ENCODE data around the gene ASCC1.
A peak's percentile ranks its signal among the peaks of the same experiment; 100 is the strongest.

Gene ASCC1

DNA sequence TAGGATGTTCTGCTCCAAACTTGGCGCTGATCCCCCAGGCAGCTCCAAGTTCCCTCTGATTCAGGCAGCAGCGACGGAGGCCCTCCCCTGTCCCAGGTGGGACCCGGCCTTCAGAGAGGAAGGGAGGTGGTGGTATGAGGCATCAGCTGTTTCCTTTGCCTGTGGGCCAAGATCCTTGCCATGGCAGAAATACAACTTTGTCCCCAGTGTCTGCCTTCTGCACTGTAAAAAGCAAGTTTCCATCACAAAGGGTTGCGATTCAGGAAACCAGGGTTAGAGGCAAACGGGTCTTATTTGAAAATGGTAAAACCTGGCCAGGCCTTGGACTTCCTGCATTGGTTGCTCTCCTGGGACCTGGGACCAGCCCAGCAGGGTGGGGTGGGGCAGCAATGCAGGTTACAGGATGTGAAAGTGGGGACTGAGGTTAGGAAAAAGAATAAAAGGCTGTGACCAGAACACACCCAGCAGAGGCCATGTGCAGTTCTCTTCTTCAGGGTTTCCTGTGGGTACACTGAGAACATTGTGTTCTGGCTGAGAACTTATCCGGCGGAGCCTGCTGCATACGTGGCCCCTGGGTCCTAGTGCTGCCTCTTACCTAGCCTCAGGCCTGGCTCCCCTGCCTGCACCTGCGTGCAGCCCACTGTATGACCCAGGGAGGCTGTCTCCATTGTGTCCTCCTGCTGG is 32.5 kb upstream of the ASCC1 start:
- DNase-seq: peak; percentile 87

DNA sequence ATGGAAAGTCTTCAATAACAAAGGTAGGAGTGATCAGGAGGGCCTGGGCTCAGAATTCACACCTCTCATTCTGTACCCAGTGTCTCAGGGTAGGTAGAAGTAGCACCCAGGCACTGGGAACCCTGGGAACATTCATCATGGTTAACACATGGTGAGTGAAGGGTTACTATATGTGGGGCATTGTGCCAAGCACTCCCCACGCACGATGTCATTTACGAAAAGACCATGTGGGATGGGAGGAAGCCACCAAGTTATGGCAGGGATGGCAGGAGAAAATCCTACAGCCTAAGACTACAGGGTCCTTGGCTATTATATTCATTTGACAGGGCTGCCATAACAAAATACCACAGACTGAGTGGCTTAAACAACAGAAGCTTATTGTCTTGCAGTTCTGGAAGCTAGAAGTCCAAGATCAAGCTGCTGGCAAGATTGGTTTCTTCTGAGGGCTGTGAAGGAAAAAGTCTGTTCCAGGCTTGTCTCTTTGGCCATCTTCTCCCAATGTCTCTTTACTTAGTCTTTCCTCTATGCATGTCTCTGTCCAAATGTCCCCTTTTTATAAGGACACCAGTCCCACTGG is 30.0 kb upstream of the ASCC1 start:
- no peak for DNase-seq

DNA sequence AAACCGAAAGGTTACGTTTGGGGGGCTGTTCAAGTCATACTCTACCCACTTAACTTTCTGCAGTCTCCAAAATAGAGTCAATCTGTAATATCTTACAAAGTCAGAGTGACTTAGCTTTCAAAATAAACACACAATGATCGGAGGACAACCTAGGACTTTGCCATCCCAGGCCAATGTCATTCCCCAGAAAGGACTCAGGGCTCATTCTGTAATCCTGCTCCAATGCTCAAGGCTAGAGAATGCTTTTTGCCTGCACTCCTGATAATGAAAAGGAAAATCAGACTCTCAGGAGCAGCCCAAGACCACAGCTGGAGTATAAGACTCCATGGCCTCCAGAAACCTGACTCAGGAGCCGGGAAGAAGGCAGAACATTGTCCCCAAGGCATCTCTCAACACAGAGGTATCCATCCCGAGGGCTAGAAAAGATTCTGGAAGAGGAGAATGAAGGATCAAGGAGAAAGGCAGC is 28.5 kb upstream of the ASCC1 start:
- DNase-seq: no peak

DNA sequence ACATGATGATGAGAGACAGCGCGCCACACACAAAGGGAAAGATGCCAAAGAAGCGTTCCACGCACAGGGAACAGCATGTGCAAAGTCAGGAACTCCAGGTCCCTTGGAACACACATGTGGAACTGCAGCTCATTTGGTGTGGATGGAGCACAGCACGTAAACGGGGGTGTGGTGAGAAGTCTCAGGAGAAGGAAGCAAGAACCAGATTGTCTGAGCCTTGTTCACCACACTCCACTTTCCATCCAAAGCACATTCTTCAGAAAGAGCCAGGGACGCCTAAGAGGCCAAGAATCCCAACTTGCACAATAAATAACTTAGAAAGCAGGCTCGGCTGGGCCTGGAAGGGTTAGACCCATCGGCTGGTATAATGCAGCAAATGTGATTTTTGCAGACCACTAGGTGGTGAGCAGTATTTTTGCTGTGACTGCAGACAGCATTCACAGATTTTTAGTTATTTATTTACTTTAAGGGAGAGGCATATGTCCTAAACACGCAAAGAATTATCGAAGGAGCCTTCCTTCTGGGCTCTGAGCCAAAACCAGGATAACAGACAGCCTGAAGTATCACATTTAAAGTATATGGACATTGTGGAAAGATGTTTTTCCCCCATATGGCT is 27.9 kb upstream of the ASCC1 start:
- DNase-seq: no peak

DNA sequence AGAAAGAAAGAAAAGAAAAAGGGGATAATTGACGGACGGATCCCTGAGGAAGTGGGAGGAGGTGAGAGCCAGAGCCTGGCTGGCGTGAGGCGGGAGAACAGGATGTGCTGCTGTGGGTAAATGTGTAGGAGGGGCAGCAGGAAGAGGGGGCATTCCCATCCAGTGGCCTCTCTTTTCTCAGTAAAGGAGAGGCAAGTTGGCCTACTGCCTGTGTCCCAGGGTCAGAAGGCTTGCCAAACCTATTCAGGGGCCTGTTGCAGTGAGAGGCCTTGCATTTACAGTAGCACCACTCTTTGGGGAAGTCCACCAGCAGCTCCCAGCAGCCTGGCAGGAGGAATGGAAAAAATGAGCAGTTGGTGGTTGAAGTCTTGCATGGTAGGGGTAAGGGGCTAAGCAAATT is 26.6 kb upstream of the ASCC1 start:
- DNase-seq: no peak

DNA sequence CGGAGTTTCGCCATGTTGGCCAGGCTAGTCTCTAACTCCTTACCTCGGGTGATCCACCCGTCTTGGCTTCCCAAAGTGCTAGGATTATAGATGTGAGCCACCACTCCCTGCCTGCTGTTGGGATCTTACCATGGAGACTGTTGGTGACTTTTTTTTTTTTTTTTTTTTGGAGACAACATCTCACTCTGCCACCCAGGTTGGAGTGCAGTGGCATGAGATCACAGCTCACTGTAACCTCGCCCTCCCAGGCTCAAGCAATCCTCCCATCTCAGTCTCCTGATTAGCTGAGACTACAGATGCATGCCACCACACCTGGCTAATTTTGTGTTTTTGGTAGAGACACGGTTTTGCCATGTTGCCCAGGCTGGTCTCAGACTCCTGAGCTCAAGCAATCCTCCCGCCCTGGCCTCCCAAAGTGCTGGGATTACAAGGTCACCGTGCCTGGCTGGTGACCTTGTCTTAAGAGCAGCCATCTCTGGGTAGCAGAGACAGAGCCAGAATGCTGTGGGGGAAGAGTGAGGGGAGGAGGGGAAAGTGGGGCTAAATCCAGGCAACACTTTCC is 25.7 kb upstream of the ASCC1 start:
- DNase-seq: no peak

DNA sequence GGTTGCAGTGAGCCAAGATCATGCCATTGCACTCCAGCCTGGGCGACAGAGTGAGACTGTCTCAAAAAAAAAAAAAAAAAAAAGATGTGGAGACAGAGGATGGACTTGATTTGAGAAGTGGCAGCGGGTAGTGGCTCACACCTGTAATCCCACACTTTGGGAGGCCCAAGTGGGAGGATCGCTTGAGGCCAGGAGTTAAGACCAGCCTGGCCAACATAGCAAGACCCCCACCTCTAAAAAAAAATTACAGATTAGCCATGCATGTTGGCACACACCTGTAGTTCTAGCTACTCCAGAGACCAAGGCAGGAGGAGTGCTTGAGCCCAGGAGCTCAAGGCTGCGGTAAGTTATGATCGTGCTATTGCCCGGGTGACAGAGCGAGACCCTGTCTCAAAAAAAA is 24.3 kb upstream of the ASCC1 start:
- DNase-seq: no peak

DNA sequence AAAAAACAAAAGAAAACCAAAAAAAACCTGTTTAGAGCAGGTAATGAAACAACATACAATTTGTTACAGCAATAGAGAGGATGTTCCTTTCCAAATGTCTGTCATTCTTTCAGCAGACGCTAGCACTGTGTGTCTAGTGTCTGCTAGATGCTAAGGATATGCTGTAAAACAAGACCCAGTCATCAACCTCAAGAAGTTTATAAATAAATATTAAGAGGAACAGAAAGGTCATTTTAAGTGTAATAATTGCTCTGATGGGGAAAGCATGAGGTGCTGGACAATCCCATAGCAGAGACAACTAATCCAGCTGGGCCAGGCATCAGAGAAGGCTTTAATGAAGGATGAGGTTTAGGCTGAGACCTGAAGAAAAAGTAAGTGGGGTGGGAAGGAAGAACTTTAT is 23.3 kb upstream of the ASCC1 start:
- DNase-seq: no peak

DNA sequence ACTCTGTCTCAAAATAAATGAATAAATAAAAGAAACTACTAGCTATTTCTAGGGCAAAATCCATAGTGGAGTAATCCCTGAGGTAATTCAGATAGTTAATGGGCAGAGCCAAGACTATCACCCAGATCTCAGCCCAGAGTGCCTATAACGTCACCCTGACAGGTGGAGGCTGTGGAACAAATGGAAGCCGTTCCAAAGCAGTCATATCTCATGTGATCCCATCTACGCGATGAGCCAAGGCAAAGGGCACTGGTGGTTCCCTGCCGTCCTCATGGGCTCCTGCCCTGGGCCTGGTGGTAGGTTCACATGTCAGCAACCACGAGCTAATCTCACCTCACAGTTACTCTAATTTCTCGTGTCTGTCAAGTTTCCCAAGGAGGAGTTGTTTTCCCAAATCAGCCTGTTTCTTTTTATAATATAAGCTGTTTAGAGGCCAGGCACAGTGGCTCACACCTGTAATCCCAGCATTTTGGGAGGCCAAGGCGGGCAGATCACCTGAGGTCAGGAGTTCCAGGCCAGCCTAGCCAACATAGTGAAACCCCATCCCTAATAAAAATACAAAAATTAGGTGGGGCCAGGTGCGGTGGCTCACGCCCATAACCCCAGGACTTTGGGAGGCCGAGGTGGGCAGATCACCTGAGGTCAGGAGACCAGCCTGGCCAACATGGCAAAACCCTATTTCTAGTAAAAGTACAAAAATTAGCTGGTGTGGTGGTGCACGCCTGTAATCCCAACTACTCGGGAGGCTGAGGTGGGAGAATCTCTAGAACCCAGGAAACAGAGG is 22.5 kb upstream of the ASCC1 start:
- no peak for DNase-seq

DNA sequence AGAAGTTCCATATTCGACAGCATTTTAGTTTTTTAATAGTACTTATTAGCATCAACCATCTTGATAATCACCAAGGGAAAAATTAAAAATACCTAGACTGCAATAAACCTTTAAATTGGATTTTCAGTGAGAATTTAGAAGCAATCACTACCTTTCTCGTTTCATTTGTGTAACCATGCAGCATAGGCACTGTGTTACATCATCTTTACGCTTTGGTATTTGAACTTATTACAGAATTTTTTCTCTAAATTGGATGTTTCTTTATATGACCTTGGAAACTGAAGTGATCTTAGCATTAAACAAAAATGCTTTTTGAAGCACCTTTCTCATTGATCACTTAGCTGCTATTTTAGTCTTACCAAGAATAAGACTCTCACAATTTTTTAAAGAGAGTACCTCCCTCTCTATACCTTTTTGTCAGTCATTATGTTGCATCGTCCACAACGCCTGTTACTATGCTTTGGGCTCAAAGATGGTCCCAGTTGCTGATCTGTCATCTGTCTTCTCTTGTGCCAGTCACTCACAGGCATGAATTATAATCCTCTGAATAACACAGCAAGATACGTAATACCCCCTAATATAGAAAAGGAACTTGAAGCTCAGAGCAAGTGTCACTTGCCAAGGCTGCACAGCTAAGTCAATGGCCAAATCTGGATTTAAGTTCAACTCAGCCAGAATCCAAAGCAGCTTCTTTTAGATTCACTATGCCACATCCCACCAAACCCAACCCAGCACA is 19.6 kb upstream of the ASCC1 start:
- no peak for DNase-seq

DNA sequence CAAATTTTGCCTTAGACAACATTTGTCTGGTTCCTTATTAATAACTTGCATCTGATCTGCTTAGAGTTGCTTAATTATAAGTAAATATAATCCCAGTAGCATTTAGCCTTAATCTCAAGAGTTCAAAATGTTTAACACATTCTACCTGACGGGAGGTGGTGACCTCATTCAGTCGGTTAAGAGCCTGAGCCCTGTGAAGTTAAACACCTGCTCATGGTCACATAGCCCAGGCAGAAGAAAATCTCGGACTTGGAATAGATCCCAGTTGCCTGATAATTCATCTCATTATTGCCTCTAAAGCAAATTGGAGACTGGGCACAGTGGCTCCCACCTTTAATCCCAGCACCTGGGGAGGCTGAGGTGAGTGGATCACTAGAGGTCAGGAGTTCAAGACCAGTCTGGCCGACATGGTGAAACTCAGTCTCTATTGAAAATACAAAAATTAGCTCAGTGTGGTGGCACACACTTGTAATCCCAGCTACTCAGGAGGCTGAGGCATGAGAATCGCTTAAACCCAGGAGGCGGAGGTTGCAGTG is 18.6 kb upstream of the ASCC1 start:
- DNase-seq: peak; percentile 1

DNA sequence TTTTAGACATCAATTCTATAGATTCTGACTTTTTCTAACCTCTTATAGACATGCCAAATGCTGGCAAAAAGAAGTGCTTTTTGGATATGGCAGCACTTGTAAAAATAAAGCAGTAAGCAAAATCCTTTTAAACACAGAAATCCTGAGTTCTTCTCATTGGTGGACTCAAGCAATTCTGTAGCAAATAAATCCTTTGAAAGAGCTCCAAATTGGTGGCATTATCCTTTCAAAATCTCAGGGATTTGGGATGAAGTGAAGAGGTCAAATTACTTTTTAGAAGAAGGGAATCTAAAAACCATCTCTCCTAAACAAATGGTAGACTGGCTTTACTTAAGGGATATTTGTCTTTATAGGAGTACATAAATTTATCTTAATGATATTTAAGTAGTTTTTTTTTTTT is 17.5 kb upstream of the ASCC1 start:
- no peak for DNase-seq

DNA sequence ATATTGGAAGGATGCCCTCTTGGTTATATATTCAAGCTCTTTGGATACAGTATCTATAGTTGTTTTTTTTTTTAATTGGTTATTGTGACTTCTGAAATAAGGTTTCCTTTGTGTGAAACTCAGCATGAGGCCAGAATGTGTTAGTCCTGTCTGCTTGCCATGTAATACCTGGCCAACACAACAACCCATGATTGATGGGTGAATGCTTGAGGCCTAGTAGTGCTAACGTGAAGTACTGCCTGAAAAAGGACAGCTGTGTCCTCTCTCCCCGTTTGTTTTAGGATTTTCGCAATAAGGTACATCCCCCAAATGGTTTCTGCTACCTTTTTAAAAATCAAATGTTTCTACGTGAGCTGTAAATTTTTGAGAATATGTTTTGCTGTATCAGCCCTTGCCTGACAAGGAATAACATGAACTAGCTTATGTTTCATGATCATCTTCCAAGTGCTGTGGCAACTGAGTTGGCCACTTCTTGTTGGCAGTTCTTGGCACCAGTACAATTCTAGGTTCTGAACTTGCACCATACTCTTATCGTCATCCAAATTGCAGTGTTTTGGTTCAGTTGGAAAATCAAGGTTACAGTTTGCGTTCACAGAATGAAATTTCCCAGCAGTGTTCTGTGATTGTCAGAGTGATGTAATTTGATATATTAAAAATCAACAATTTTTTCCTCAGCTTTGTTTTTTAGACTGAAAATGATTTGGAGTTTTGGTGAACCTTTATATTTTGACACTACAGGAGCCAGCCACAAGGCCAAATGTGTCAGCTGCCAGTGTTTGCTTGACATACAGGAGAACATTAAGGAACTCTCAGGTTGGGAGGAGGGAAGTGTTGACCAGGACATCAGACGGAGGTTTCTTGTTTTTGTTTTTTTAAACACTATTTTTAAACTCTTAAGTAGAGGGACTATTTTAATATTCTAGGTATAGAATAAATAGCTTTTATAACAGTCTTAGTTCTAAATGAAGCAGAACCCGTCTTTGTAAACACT is 13.5 kb upstream of the ASCC1 start:
- DNase-seq: no peak

DNA sequence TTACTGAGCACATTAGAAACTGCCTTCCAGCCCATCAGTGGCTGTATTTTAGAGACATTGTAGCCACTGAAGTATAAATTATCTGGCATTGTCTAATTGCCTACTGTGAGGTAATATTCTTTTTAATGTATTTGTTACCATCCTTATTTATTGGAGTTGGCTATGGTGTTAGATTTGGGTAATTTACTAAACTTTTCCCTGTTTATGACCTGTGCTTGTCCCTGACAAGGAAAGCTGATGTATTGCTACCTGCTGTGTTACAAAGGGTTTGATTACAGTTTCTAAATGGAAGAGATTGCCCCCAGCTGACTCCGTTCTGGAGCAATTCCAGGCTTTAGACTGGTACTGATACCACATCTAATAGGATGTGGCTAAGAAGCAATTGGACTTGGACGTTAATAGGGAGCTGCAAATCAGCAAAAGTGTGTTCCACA is 12.3 kb upstream of the ASCC1 start:
- no peak for DNase-seq

DNA sequence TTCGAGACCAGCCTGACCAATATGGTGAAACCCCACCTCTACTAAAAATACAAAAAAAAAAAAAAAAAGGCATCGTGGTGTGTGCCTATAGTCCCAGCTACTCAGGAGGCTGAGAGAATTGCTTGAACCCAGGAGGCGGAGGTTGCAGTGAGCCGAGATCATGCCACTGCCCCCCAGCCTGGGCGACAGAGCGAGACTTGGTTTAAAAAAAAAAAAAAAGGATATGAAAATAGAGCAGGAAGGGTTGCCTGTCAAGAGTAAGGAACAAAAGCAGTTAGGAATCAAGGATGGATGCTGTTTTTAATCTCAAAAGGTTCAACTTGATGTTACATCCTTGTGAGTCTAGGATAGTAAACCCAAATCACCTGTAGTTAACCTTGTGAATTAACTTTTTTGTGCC is 11.8 kb upstream of the ASCC1 start:
- DNase-seq: no peak

DNA sequence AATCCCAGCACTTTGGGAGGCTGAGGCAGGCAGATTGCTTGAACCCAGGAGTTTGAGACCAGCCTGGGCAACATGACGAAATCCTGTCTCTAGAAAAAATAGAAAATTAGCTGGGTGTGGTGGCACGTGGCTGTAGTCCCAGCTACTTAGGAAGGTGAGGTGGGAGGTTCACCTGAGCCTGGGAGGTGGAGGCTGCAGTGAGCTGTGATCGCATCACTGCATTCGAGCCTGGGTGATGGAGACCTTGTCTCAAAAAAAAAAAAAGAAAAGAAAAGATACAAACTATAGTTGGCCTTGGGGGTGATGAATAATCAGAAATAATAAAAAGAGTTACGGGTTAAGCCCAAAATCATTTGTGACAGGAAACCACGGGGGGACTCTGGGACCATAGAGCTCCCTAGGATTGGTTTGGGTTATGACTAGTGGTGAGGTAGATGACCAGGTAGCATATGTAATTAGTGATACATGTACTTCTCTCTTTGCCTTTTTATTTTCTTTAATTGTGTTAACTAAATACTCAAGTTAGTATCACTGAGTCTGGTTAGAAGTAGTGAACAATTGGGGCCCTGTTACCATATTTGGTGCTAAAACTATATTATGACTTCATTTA is 10.4 kb upstream of the ASCC1 start:
- peak; percentile 17 for DNase-seq

DNA sequence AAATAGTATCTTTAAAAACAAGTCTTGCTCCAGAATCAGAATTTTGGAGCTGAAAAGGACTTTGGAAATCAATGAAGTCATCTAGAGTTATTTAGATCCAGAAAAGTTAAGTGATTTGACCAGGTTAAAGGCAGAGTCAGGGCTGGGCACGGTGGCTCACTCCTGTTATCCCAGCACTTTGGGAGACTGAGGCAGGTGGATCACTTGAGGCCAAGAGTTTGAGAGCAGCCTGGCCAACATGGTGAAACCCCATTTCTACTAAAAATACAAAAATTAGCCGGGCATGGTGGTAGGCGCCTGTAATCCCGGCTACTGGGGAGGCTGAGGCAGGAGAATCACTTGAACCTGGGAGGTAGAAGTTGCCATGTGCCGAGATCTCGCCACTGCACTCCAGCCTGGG is 8.1 kb upstream of the ASCC1 start:
- peak; percentile 46 for DNase-seq

DNA sequence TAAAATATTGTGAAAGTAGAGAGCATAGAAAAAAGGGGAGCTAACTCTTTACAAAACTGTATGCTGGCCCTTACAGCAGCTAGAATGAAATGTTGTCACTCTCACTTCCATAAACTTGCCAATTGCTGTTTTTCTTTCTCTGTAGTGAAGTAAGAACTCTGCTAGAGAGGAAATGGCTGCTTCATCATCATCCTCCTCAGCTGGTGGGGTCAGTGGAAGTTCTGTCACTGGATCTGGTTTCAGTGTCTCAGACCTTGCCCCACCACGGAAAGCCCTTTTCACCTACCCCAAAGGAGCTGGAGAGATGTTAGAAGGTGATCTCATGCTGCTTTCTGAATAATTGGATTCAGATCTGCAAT is 7.6 kb upstream of the ASCC1 start:
- DNase-seq: peak; percentile 22

DNA sequence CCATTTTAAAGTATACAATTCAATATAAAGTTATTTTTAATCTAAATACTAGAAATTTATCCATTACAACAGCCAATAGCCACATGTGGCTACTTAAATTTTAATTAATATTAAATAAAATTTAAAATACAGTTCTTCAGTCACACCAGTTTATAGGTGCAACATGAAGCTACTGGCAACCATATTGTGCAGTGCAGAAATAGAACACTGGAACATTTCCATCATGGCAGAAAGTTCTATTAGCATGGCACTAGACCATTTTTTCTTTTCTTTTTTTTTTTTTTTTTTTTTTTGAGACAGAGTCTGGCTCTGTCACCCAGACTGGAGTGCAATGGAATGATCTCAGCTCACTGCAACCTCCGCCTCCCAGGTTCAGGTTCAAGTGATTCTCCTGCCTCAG is 5.2 kb upstream of the ASCC1 start:
- no peak for DNase-seq

DNA sequence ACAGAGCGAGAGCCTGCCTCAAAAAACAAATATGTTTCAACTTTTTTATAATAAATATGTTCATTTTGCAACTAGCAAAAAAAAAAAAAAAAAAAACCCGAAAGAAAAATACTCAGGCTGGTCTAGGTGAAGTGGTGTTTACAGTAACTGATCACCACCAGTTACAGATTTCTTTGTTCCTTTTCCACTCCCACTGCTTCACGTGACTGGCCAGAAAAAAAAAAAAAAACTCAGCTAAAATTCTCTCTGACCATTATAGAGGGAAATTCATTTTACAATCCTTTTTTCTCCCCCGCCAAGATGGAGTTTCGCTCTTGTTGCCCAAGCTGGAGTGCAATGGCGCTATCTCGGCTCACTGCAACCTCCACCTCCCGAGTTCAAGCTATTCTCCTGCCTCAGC is 4.6 kb upstream of the ASCC1 start:
- DNase-seq: no peak

All from activated effector memory CD4-positive, alpha-beta T cell treated with anti-CD3 and anti-CD28 coated beads, Interleukin-2, amount 50 U/mL, for 16 hours (primary cell).